ENCODE measurements around the gene ATG7.
"Not testable (repeated sequence)": the region's sequence is repeated elsewhere in the genome, so short reads cannot be mapped to it uniquely, and the experiment has no call there.

ATG7 gene

DNA sequence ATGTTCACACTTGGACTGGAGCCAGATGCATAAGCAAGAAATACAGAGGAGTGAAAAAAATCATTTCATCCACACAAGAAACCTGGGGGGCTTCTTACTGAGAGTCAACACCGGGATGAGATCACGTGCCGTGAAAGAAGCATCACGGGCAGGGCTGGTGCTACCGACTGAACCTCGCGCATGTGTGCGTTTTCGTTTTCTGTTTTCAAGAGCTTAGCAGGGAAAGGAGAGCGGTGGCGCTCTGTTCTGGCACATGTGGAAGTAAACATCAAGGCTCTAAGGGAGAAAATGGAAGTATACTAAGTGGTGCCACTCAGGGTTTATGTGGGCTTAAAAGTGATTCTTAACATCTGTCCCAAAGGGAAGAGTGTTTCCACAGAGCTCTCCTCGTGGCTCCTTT, 315.6 kb downstream of the ATG7 start:
- Histone ChIP-seq H3K4me1 (ENCODE audit: insufficient read depth, low read length) (peaks cover 47% of the 10 kb centered on the region), H3K4me3 (ENCODE audit: low read length) (no peak overlapping the region), H3K9ac (ENCODE audit: low read depth, low read length) (no peak overlapping the region), H3K27me3 (ENCODE audit: insufficient read depth, low read length) (no peaks in the 10 kb centered on the region), H3K27ac (ENCODE audit: low read length) (no peak overlapping the region), H3K36me3 (ENCODE audit: insufficient read depth, low read depth, low read length) (peaks cover 4% of the 10 kb centered on the region; the same call in 1 of the 2 replicates), H3K9me3 (ENCODE audit: insufficient read depth, low read depth, low read length) (no peaks in the 10 kb centered on the region)

DNA sequence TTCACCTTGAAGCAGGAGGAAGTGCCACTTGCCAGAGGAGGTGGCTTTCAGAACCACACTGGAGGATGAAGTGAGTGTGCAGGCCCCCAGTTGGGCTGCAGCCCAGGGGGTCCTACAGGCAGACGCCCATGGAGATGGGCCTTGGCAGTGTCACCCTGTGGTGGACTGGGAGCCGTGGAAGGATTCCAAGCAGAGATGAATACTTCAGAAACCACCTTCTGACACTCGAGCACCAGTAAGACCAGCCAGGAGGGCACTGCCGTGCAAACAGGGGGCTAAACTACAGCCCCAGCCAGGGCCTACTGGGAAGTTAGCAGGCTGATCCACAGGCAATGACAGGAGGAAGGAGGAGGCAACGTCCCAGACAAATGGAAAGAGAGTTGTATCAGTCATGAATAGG, 316.1 kb downstream of the ATG7 start:
- H3K9me3 ChIP-seq (ENCODE audit: insufficient read depth, low read depth, low read length): no peaks in the 10 kb centered on the region
- no peak overlapping the region for H3K4me3 ChIP-seq (ENCODE audit: low read length)
- peaks cover 4% of the 10 kb centered on the region; the same call in 1 of the 2 replicates for H3K36me3 ChIP-seq (ENCODE audit: insufficient read depth, low read depth, low read length)
- no peaks in the 10 kb centered on the region for H3K27me3 ChIP-seq (ENCODE audit: insufficient read depth, low read length)
- peaks cover 47% of the 10 kb centered on the region for H3K4me1 ChIP-seq (ENCODE audit: insufficient read depth, low read length)
- no peak overlapping the region for H3K27ac ChIP-seq (ENCODE audit: low read length)
- H3K9ac ChIP-seq (ENCODE audit: low read depth, low read length): no peak overlapping the region

DNA sequence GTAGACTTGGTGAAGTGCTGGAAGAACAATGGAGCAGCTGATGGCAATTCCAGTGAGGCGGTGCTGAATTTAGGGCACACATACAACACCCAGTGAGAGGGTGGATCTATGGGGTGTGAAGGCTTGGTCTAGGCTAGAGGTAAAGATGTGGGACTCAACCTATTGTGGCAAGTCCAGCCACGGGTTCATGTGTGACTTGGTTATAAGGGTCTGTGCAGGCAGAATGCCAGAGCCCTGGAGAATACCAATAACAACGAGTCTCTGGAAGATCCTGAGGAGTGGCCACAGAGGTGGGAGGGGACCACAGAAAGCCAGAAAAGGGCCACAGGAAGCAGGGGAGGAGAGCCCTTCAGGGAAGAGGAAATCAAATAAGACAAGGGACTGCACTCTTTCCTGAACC, 316.6 kb downstream of the ATG7 start:
- Histone ChIP-seq H3K4me3 (ENCODE audit: low read length) (no peak overlapping the region), H3K9me3 (ENCODE audit: insufficient read depth, low read depth, low read length) (no peaks in the 10 kb centered on the region), H3K27me3 (ENCODE audit: insufficient read depth, low read length) (no peaks in the 10 kb centered on the region), H3K4me1 (ENCODE audit: insufficient read depth, low read length) (peaks cover 47% of the 10 kb centered on the region), H3K36me3 (ENCODE audit: insufficient read depth, low read depth, low read length) (peaks cover 4% of the 10 kb centered on the region; the same call in 1 of the 2 replicates), H3K9ac (ENCODE audit: low read depth, low read length) (no peak overlapping the region), H3K27ac (ENCODE audit: low read length) (no peak overlapping the region)

DNA sequence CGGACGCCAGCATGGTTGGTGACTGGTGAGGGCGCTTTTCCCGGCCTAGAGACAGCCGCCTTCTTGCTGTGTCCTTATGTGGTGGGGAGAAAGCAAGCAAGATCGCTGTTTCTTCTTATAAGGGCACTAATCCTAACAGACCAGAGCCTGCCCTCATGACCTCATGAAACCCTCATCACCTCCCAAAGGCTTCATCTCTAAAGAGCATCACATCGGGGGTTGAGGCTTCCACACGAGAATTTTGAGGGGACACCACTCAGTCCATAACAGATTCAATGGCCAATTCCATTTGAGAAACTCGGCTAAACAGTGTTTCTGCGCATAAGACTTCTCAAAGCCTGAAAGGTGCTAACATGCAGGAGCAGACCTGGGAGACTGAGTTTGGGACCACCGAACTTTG, 317.5 kb downstream of the ATG7 start:
- Histone ChIP-seq H3K27ac (ENCODE audit: low read length) (no peak overlapping the region), H3K36me3 (ENCODE audit: insufficient read depth, low read depth, low read length) (peaks cover 4% of the 10 kb centered on the region; the same call in 1 of the 2 replicates), H3K27me3 (ENCODE audit: insufficient read depth, low read length) (no peaks in the 10 kb centered on the region), H3K4me1 (ENCODE audit: insufficient read depth, low read length) (peaks cover 49% of the 10 kb centered on the region), H3K9me3 (ENCODE audit: insufficient read depth, low read depth, low read length) (no peaks in the 10 kb centered on the region), H3K9ac (ENCODE audit: low read depth, low read length) (no peak overlapping the region), H3K4me3 (ENCODE audit: low read length) (no peak overlapping the region)

DNA sequence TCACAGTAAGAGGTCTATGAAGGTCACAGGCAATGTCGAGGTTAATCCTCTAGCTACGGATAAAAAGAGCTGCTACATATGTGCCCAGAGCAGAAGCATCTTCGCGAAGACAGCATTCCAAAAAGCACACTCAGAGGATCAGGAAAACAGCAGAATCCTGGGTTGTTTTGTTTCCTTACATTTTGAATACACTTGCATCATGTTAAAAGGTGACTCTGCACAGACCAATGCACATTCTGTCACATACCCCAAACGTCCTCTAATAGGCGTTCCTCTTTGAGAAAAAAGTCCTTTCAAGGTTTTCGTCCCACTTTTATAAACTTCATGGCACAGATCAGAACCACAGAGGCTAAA, 318.8 kb downstream of the ATG7 start:
- Histone ChIP-seq H3K4me3 (ENCODE audit: low read length) (0 out of 2 replicates have a peak overlapping the region, but pooled peaks have one; percentile 8), H3K36me3 (ENCODE audit: insufficient read depth, low read depth, low read length) (peaks cover 4% of the 10 kb centered on the region; the same call in 1 of the 2 replicates), H3K27me3 (ENCODE audit: insufficient read depth, low read length) (no peaks in the 10 kb centered on the region), H3K9ac (ENCODE audit: low read depth, low read length) (peak overlapping the region; percentile 58; the same call in 1 of the 2 replicates), H3K27ac (ENCODE audit: low read length) (peak overlapping the region; percentile 66), H3K9me3 (ENCODE audit: insufficient read depth, low read depth, low read length) (no peaks in the 10 kb centered on the region), H3K4me1 (ENCODE audit: insufficient read depth, low read length) (peaks cover 49% of the 10 kb centered on the region)

DNA sequence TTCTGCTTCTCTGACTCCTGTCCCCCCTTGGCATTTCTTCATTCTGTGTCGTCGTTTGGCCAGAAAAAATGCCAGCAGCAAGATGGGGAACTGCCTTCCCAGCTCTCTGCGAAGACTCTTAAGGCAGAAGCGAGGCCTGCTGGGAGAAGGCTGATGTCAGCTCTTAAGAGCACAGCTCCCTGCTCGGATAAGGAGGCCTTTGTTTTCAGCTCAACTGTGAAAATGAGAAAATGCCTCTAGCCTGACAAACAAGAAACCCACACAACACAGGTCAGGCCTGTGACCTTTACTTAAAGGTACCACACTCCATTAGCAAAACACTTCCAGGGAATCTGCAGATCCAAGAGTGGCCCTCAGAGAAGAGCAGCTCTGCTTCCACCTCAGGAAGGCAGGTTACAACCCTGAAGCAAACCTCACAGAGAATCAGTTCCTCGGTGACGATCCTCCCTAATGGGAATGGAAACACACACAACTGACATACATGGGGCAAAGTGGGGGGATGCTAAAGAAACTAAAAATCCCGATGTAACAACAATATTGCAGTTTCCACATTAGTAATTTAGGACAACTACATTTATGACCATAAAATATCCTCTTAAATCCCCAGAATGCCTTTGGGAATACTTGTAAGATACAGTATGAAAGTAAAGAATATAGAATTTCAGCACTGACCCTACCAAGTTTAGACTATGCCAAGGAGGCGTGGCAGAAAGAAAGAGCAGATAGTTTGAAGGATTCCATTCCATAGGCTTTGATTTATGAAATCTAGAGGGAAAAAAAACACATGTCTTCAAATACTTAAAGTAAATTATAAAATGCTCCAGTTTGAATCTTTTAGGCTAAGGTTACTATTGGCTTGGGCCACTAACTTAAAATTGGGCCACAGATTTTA, 319.4 kb downstream of the ATG7 start:
- Histone ChIP-seq H3K27me3 (ENCODE audit: insufficient read depth, low read length) (no peaks in the 10 kb centered on the region), H3K36me3 (ENCODE audit: insufficient read depth, low read depth, low read length) (peaks cover 4% of the 10 kb centered on the region; the same call in 1 of the 2 replicates), H3K27ac (ENCODE audit: low read length) (peak overlapping the region; percentile 66), H3K4me1 (ENCODE audit: insufficient read depth, low read length) (peaks cover 49% of the 10 kb centered on the region), H3K4me3 (ENCODE audit: low read length) (peak overlapping the region; percentile 8; the same call in 1 of the 2 replicates), H3K9me3 (ENCODE audit: insufficient read depth, low read depth, low read length) (no peaks in the 10 kb centered on the region), H3K9ac (ENCODE audit: low read depth, low read length) (peak overlapping the region; percentile 58; the same call in 1 of the 2 replicates)

DNA sequence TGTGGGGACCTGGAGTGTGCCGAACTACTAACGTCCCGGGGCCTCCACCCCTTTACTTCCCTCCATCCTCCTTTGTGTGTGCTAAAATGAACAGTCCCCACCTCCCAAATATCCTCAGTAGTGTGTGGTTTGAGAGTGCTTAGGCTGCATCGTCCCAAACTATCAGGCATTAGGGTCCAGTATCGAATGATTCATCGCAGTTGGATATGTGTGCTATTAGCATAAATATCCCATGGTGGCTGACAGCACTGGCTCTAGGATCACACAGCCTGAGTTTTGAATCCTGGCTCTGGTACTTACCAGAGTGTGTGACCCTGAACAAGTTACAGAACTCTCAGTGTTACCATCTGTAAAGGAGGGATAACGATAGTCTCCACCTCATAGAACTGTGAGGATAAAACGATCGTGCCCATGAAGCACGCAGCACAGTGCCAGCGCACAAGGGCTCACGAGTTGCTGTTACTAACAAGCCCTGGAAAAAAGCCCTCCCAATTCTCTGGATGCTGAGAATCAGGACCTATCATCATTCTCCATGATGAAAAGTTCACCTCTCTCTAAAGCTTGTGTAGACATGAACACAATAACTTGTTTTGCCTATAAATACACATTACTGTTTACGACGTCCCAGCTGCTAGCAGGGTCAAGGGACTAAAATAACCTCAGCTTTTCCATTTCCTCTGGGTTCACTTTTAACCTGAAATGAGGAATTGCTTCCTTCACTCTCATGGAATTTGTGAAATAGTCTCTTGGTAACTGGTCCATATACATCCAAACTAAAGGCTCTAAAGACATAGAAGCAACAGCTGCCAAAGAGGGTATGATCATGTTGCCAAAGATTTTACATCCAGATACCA, 320.5 kb downstream of the ATG7 start:
- H3K9me3 ChIP-seq (ENCODE audit: insufficient read depth, low read depth, low read length): 0 out of 2 replicates have a peak, but pooled peaks cover 1% of the 10 kb centered on the region
- peak overlapping the region; percentile 1; the same call in 1 of the 2 replicates for H3K9ac ChIP-seq (ENCODE audit: low read depth, low read length)
- H3K4me3 ChIP-seq (ENCODE audit: low read length): no peak overlapping the region
- H3K27ac ChIP-seq (ENCODE audit: low read length): no peak overlapping the region
- H3K4me1 ChIP-seq (ENCODE audit: insufficient read depth, low read length): peaks cover 49% of the 10 kb centered on the region
- H3K36me3 ChIP-seq (ENCODE audit: insufficient read depth, low read depth, low read length): peaks cover 11% of the 10 kb centered on the region; the same call in 1 of the 2 replicates
- H3K27me3 ChIP-seq (ENCODE audit: insufficient read depth, low read length): no peaks in the 10 kb centered on the region

DNA sequence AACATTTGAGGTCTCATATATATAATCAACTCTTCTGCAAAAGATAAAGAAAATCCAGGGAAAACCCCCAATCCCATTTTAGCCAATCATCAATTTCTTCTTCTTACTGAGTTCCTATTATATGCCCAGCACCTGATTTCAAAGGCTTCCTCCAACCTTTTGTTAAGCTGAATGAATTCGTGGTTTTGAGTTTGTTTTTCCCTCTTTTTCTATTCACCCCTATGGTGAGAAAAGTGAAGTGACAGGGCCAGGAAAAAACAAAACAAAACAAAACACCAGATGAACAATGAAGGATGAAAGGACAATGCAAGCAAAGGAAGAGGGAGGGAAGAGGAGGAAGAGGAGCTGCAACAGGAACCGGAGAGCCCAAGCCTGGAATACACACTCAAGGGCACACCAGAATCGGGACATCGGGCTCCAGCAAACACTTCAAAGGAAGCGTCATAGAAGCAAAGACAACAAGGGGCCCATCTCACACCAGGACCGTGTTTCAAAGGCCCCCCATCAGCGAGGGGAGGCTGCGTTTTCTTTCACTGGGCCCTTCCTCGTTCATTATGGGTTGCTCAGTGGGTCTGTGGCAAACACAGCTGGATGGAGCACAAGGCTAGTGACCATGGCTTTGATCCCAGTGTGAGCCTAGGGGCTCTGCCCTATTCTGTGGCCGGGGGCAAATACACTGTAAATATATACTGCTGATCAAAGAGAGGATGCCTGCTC, 321.3 kb downstream of the ATG7 start:
- Histone ChIP-seq H3K27ac (ENCODE audit: low read length) (no peak overlapping the region), H3K36me3 (ENCODE audit: insufficient read depth, low read depth, low read length) (peaks cover 12% of the 10 kb centered on the region; the same call in 1 of the 2 replicates), H3K9me3 (ENCODE audit: insufficient read depth, low read depth, low read length) (0 out of 2 replicates have a peak, but pooled peaks cover 4% of the 10 kb centered on the region), H3K9ac (ENCODE audit: low read depth, low read length) (no peak overlapping the region), H3K4me1 (ENCODE audit: insufficient read depth, low read length) (peaks cover 49% of the 10 kb centered on the region), H3K27me3 (ENCODE audit: insufficient read depth, low read length) (no peaks in the 10 kb centered on the region), H3K4me3 (ENCODE audit: low read length) (peak overlapping the region; percentile 15; the same call in 1 of the 2 replicates)

DNA sequence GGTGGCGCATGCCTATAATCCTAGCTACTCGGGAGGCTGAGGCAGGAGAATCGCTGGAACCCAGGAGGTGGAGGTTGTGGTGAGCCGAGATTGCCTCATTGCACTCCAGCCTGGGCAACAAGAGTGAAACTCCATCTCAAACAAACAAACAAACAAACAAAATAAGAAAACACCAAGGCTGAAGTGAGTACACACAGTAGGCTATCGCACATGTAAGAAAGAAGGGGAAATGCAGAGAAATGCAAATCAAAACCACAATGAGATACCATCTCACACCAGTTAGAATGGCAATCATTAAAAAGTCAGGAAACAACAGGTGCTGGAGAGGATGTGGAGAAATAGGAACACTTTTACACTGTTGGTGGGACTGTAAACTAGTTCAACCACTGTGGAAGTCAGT, 322.8 kb downstream of the ATG7 start:
- not testable (repeated sequence) for H3K27ac ChIP-seq (ENCODE audit: low read length); H3K27me3 ChIP-seq (ENCODE audit: insufficient read depth, low read length); H3K4me3 ChIP-seq (ENCODE audit: low read length); H3K9ac ChIP-seq (ENCODE audit: low read depth, low read length); H3K9me3 ChIP-seq (ENCODE audit: insufficient read depth, low read depth, low read length)
- Histone ChIP-seq H3K36me3 (ENCODE audit: insufficient read depth, low read depth, low read length) (peaks cover 12% of the 10 kb centered on the region), H3K4me1 (ENCODE audit: insufficient read depth, low read length) (peaks cover 43% of the 10 kb centered on the region)

DNA sequence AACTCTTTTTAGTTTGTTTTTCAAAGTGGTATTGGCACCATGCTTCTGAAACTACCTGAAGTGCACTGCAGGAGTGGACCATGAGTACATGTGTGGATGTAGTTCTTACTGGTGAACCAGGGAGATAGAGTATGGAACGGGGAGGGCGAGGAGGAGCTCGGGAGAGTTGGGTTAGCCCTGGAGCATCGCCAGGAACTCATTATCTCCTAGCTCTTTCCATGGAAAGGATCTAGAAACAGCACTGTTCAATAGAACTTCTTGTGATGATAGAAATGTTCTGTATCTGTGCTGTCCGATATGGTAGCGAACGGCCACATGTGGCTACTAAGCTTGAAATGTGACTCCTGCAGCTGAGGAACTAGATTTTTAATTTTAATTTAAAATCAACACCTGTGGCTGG, 324.2 kb downstream of the ATG7 start:
- H3K27ac ChIP-seq (ENCODE audit: low read length): no peak overlapping the region
- H3K4me1 ChIP-seq (ENCODE audit: insufficient read depth, low read length): peaks cover 39% of the 10 kb centered on the region
- no peak overlapping the region for H3K4me3 ChIP-seq (ENCODE audit: low read length)
- no peak overlapping the region for H3K9ac ChIP-seq (ENCODE audit: low read depth, low read length)
- 0 out of 2 replicates have a peak, but pooled peaks cover 4% of the 10 kb centered on the region for H3K9me3 ChIP-seq (ENCODE audit: insufficient read depth, low read depth, low read length)
- peaks cover 22% of the 10 kb centered on the region for H3K36me3 ChIP-seq (ENCODE audit: insufficient read depth, low read depth, low read length)
- no peaks in the 10 kb centered on the region for H3K27me3 ChIP-seq (ENCODE audit: insufficient read depth, low read length)
